KBM-7 (cell line): Measurements from ENCODE around the gene ASB4.
"Not testable (repeated sequence)": the region's sequence is repeated elsewhere in the genome, so short reads cannot be mapped to it uniquely, and the experiment has no call there.

ENCODE experiments used
- DNase-seq: peaks from one replicate; pipeline ENCODE4 v3.0.0-alpha.2; 2015
- in situ Hi-C: fragments of 300-500 bp; cut with MboI; formaldehyde crosslinking; loops from 2 replicates; pipeline ENCODE4 v1.14.3; 2020; ENCODE audit warnings: low sequenced_read_pairs, low pct_unique_long_range_greater_than_20kb, mixed read lengths

Gene ASB4

DNA sequence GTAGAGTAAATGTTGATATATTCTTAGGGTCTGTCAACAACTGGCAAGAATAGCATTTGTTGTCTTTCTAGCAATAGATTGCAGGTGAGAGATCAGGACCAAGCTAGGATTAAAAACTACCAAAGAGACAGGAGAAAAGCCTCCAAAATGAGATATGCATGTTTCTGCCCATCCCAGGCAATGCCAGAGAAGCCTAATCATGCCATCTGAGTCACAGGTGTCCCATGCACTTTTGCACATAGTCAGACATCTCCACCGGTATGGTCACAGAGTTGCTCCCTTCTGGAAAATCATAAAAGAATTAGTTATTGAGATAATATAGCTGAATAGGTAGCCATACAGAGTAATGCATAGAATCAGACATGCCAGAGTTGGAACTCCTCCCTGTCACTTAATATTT, 59.9 kb downstream of the ASB4 start:
- no peak for DNase-seq
- in situ Hi-C loops = no loop called here

DNA sequence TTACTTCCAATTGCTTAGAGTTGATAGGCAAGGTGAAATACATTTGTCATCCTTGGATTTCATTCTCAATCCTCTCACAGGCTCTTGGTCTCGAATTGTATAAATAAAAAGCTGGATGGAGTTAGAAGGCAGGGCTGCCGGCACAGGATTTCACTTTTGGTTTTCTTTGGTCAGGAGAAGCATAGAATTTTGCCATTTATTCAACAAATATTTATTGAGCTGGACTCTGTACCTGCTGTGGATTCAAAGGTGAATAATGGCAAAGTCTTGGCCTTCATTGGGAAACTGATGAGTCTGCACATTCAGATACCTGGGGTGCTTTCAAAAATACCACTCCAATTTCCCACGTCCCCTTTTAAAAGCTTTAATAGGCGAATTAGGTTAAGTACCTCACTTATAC, 60.9 kb downstream of the ASB4 start:
- in situ Hi-C loops = no loop called here
- DNase-seq = no peak

- in situ Hi-C loops = no loop called here
- DNase-seq = no peak
These were observed 61.9 kb downstream of the ASB4 start for GRCh38 chr7:95547361-95548348.

GRCh38 chr7:95549818-95550529, 64.2 kb downstream of the ASB4 start:
- in situ Hi-C loops = no loop called here
- no peak for DNase-seq

DNA sequence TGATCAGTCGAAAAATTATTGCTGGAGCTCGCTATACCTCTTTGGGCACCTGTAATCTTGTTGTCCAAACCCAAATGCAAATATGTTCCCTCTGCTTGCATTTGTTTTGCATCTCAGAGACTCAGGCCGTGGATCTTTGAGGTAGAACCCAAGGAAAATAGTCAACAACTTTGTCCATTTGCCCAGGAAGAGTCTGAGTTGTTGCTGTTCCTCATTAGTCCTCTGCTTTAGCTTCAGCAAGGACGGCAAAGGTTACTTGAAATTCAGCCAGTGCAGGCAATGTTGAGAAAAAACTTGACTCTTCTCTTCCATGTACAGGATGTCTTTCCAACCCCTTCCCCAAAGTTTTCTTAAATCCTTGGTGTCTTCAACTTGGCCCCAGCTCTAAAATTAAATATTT, 64.8 kb downstream of the ASB4 start:
- in situ Hi-C loops = no loop called here
- DNase-seq = no peak

GRCh38 chr7:95552010-95552926, 66.5 kb downstream of the ASB4 start:
- in situ Hi-C loops = not testable (repeated sequence)

GRCh38 chr7:95553939-95554338, 68.2 kb downstream of the ASB4 start:
- in situ Hi-C loops = no loop called here
- DNase-seq = no peak

More at GRCh38 chr7:95552010-95552926, 66.5 kb downstream of the ASB4 start:
- DNase-seq = not testable (repeated sequence)

GRCh38 chr7:95556777-95557176, 71.0 kb downstream of the ASB4 start:
- in situ Hi-C loops = no loop called here
- no peak for DNase-seq

GRCh38 chr7:95558864-95559263, 73.1 kb downstream of the ASB4 start:
- no peak for DNase-seq
- in situ Hi-C loops = no loop called here

DNA sequence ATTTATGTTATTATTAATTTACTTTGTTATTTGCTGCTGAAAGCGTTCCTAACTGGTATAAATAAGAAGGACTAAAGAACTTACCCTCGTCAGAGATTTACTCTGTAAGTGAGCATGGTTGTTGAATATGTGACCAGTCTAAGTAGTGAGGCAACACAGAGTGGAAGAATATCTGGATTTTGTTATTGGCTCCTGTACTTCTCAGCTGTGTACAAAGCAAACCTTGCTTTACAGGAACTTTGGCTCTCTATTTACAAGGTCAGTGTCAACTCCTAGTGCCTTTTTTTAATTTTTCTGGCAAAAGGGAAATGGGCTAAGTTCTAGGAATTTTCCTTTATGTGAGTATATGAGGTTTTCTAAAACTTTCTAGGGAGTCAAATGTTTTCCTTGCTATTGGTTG, 74.9 kb downstream of the ASB4 start:
- in situ Hi-C loops = no loop called here

GRCh38 chr7:95569720-95570119, 84.0 kb downstream of the ASB4 start:
- in situ Hi-C loops = no loop called here
- DNase-seq = no peak

More for the DNA sequence above, 74.9 kb downstream of the ASB4 start:
- DNase-seq = no peak

GRCh38 chr7:95577137-95577536, 91.4 kb downstream of the ASB4 start:
- in situ Hi-C loops = no loop called here
- DNase-seq = no peak

- DNase-seq = no peak
- in situ Hi-C loops = no loop called here
These were observed 92.6 kb downstream of the ASB4 start for GRCh38 chr7:95578299-95578855.

GRCh38 chr7:95579318-95579717, 93.6 kb downstream of the ASB4 start:
- in situ Hi-C loops = no loop called here
- no peak for DNase-seq

DNA sequence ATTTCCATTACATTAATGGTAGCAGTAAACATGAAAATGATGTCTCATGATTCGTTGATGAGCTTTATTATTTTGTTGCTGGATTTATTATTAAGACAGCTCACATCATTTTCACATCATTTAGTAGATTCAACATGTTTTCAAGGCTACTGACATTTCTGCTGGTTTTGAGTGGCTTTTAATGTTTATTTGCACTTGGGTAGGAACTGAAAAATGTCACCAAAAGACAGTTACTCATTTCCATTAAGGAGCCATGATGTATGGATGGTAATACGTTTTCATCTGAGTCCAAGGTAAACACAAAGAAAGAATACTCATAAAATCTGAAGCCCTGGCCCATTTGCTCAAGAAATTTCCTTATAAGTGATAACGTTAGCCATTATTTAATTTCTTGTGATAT, 95.7 kb downstream of the ASB4 start:
- no peak for DNase-seq
- in situ Hi-C loops = no loop called here

DNA sequence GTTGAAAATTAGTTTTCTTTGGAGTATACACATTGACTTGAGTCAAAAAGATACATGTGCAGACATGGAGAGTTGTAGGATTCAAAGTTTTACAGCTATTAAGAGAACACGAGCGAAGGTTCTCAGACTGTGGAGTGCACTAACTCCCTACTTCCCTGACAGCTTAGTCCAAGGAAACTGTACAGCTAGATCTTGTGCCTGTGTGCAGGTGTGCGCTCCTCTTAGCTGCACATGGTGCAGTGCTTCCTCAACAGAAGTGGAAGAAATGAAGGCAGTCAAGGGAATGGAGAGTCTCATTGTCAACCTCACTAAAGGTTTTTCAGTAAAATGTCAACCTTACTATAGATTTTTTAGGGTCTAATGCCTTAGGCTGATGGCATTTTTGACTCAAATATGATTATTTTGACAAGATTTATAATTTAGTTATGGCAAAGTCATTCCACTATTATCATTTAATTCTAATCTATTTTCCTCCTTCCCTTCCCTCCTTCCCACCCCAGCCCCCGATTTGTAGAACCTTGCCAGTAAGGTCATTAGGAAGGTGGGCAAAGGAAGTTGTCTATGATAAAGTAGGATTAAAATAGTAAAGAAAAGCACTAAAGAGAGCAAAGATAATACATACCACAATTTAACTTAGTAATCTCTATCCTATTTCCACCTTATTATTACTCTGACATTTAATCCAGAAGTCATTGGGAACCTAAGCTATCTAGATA, 97.0 kb downstream of the ASB4 start:
- in situ Hi-C loops = no loop called here
- no peak for DNase-seq

GRCh38 chr7:95583834-95584621, 98.3 kb downstream of the ASB4 start:
- DNase-seq = no peak
- in situ Hi-C loops = no loop called here
